Activated CD8-positive, alpha-beta memory T cell treated with anti-CD3 and anti-CD28 coated beads, Interleukin-2, amount 50 U/mL, for 4 hours (primary cell): ENCODE results near the gene RPS28.
"Not testable (repeated sequence)": the region's sequence is repeated elsewhere in the genome, so short reads cannot be mapped to it uniquely, and the experiment has no call there.

ENCODE experiments used
- DNase-seq: peaks from one replicate; pipeline ENCODE4 v3.0.0-alpha.2; 2020

RPS28 gene

DNA sequence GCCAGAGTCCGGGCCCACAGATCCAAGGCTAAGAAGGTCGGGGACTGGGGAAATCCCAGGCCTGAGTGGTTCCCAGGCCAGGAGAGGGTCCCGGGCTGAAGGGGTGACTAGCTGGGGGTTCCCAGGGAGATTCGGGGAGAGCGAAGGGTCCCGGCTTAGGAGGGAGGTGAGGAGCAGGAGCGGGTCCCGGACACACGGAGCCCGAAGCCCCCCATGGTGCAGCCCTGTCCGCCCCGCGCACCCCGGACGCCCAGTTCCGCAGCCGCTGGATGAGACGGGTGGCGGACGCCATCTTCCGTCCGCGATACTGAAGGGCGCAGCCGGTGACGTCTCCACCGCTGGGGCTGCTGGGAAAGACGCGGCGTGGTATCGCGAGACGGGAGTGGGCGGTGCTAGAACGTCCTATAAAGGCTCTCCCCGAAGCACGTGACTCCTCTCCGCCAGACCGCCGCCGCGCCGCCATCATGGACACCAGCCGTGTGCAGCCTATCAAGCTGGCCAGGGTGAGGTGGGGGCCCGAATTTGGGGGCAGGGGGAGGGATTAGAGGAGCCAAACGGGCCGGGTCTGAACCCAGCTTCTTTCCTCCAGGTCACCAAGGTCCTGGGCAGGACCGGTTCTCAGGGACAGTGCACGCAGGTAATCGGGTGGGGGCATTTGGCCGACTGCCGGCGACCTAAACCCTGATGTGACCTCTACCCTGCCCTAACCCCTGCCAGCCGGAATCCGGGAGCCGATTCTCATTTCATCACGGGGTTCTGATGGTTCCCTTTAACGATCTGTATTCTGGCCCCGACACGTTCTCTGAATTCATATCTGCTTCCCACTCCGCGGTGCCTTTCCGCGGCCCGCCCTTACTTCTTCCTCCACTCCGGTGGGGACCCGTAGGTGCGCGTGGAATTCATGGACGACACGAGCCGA lies at the start of gene RPS28, which contains the start of gene NDUFA7:
TSS of gene RPS28 (plus strand) at position 430 of the 919 bp plus-strand sequence. CDS start at position 465, 35 bp downstream.
TSS of gene NDUFA7 (minus strand) at position 309 of the 919 bp plus-strand sequence. CDS start at position 292, 17 bp downstream.
- peak; percentile 98 for DNase-seq

DNA sequence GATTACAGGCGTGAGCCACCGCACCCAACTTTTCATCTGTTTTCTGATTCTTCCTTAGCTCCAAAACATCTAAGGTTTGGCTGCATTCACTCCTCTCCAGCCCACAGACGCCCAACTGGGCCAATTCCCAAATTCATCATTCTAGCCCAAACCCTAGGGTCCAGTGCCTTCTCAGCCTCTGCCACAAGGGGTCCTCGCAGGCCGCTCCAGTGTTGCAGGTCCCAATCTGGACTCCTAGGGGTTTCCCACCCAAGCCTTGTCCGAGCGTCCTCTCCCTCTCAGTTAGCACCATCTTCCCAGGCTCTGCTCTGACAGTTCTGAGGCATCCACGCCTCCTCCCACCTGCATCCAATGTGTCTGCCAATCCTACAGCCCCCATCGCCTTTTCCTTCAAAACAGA lies 44.8 kb upstream of the RPS28 start:
- DNase-seq, result not testable (repeated sequence)

- not testable (repeated sequence) for DNase-seq
These were observed 30.0 kb upstream of the RPS28 start for GRCh38 chr19:8291337-8291736.

GRCh38 chr19:8302357-8302691 lies 19.0 kb upstream of the RPS28 start:
- no peak for DNase-seq

GRCh38 chr19:8302734-8303133 lies 18.6 kb upstream of the RPS28 start:
- DNase-seq, result peak; percentile 6

DNA sequence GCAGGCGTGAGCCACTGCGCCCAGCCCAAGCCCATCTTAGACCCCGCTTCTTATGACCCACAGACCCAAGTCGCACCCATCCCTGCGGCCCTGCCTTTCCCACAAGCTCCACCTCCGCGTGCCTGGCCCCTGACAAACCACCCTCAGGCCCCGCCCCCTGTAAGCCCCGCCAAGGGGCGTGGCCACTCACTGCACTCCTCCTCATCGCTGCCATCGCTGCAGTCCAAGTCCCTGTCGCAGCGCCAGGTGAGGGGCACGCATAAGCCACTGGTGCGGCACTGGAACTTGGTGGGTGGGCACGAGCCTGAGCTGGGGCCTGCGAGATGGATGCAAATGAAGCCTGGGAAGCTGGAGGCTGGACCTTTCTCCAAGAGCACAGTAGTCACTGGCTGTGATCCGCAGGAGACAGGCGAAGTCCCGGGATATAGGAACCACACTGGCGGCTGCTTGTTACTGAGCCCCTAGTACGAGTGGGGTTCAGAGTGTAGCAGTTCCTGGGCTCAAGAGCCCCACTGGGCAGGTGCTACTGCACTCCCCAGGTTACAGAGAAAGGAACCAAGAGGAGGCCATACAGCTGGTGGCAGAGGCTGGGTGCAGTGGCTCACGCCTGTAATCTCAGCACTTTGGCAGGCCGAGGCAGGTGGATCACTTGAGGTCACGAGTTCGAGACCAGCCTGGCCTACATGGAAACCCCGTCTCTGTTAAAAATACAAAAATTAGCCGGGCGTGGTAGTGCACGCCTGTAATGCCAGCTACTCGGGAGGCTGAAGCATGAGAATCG lies 16.3 kb upstream of the RPS28 start:
- DNase-seq, result peak; percentile 19

DNA sequence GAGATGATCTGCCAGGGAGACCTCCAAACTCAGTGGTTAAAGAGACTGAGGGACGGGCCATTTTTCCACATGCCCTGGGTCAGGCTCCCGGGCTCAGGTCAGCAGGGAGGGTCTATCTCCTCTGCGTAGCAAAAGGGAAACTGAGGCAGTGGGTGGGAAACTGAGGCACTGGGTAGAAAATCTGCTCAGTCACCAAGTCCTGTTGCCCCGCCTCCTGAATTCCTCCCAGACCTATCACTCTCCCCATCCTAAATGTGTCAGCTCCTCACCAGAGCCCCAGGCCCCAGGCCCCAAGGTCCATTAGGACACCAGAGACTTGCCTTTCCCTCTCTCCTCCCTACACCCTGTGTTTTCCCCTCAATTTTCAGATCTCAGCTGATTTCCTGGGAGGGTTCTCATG lies 15.5 kb upstream of the RPS28 start:
- peak; percentile 3 for DNase-seq

GRCh38 chr19:8306235-8307054 lies 14.9 kb upstream of the RPS28 start:
- peak; percentile 19 for DNase-seq

DNA sequence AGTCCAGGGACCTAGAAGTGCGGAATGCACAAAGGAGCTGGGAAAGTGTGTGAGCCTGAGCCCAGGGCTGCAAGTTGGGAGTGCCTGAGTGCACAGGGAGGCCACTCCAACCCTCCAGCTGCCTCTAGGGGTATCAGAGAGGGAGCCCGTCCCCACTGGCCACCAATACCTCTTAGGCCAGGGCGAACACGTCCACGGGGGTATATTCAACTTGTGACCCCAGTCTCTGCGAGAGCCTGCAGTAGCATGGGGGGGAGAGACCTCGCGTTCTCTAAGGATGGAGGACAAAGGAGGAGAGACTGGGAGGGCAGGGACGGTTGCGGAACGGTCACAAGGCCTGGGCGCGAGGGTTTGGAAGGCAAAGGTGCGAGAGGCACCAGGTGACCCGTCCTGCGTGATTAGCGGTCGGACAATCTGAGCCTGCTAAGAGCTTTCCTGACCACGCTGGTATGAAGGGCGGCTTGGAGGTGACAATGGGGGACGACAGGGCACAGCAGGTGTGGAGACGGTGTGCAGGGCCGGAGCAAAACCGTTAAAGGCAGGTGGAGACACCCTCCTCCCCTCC lies 13.8 kb upstream of the RPS28 start:
- peak; percentile 19 for DNase-seq

DNA sequence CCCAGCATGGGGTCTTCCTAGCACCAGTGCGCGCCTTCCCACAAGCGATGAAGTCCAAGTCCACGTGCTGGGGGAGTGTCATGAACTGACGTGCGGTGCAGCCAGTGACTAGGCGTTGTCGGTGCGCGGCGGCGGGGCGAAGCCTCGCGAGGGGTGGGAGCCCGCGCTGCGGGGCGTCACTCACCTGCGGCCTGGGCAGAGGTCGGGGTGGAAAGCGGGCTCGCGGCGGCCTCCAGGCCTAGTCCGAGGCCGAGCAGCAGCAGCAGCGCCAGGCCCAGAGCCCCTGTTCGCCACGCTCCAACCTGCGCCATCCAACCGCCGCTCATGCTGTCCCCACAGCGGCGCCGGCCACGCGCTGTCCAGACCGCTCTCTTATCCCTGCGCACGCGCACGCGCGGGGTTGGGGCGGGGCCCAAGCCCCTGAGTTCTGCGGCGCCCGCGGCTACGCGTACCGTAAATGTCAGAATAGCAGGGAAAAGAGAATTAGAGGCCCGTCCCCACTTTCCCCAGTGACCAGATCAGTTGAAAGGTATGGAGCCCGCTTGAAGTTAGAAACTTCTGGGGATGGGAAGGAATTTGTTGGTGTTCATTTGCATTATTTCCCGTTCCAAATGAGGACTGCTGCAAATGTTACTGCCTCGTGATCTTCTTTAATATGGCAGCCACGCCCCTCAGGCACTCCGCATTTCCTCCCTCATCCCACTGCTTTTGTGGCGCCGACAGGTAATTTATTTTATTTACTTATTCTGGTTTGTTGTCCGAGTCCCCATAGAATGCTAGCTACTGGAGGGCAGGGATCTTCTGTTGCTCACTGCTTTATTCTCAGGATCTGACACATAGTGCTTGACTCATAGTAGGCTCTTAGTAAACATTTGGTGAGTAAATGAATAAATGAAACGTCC lies 13.1 kb upstream of the RPS28 start, which contains the start of gene CD320:
TSS of gene CD320 (minus strand) at position 394 of the 902 bp plus-strand sequence. CDS start at position 326, 68 bp downstream.
- peak; percentile 85 for DNase-seq

- no peak for DNase-seq
These were observed 12.4 kb upstream of the RPS28 start for GRCh38 chr19:8308891-8309291.

DNA sequence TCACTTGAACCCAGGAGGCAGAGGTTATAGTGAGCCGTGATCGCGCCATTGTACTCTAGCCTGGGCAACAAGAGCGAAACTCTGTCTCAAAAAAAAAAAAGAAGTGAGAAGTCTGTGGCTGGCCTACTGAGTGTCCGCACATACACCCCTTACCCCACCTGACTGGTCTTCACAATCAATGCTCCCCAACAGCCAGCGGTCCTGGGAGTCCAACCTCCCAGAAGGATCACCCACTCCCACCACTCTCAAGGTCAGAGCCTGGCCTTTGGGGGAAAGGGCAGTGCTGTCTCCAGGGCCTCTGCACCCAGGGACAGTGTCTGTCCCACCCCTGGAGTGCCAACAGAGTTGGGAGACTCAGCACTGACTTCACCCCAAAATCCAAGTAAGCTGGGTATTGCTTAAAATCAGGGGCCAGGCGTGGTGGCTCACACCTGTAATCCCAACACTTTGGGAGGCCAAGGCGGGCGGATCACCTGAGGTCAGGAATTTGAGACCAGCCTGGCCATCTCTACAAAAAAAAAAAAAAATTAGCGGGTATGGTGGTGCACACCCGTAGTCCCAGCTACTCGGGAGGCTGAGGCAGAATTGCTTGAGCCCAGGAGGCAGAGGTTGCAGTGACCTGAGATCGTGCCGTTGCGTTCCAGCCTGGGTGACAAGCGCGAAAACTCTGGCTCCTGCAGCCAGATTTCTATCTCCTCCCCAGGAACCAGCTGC lies 10.8 kb upstream of the RPS28 start:
- DNase-seq, result no peak

GRCh38 chr19:8311461-8312260 lies 9.6 kb upstream of the RPS28 start:
- DNase-seq, result no peak

DNA sequence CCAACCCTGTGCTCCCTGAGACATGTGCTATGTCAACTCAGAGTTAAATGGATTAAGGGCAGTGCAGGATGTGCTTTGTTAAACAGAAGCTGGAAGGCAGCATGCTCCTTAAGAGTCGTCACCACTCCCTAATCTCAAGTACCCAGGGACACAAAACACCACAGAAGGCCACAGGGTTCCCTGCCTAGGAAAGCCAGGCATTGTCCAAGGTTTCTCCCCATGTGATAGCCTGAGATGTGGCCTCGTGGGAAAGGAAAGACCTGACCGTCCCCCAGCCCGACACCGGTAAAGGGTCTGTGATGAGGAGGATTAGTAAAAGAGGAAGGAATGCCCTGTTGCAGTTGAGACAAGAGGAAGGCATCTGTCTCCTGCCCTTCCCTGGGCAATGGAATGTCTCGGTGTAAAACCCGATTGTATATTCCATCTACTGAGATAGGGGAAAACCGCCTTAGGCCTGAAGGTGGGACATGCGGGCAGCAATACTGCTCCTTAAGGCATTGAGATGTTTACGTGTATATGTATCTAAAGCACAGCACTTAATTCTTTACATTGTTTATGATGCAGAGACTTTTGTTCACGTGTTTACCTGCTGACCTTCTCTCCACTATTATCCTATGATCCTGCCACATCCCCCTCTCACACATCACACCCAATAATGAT lies 6.2 kb upstream of the RPS28 start:
- not testable (repeated sequence) for DNase-seq

GRCh38 chr19:8316351-8317125 lies 4.8 kb upstream of the RPS28 start:
- DNase-seq, result no peak

DNA sequence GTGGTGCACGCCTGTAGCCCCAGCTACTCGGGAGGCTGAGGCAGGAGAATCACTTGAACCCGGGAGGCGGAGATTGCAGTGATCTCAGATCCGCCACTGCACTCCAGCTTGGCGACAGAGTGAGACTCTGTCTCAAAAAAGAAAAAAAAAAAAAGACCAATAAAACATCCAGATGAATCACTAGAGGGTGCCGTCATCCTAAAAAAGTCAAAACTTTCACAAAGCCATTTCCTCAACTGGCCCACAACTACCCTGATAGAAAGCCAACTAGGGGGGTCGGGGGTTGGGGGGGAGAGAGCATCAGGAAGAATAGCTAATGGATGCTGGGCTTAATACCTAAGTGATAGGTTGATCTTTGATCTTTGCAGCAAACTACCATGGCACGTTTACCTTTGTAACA lies 2.5 kb upstream of the RPS28 start:
- DNase-seq, result not testable (repeated sequence)

- DNase-seq, result no peak
These were observed 1.3 kb upstream of the RPS28 start for GRCh38 chr19:8319807-8320520.
